HEK293 (cell line): ENCODE measurements around the gene BORCS5.

Source experiments
- CTCF ChIA-PET: fragments of 350-600 bp; formaldehyde crosslinking; extraction: SDS; loops from one replicate; lab custom pipeline; 2021; ENCODE audit warnings: antibody characterized with exemption; lab: Yijun Ruan, JAX
- POLR2A ChIA-PET: fragments of 300-600 bp; formaldehyde crosslinking; extraction: SDS; loops from one replicate; lab custom pipeline; 2020; ENCODE audit warnings: antibody characterized with exemption, inconsistent platforms; lab: Yijun Ruan, JAX
- H3K27ac ChIP-seq: fragments of 200-500 bp; sonication (Bioruptor generic); 2 replicates; pipeline ENCODE4 v1.5.1; 2014; ENCODE audit warnings: low read depth, low read length, control low read depth, inconsistent platforms; ENCODE audit errors: extremely low read depth
- H3K36me3 ChIP-seq, 2 experiments: fragments of 200-500 bp in 1 of 2; sonication (Bioruptor generic) in 1 of 2; 1 replicate in 1 of 2; 2 replicates in 1 of 2; pipeline ENCODE4 v1.5.1; 2014 to 2017; ENCODE audit warnings: inconsistent platforms in 2 of 2, low read length in 2 of 2; ENCODE audit not compliant: control insufficient read depth in 2 of 2, insufficient read depth in 1 of 2
- H3K4me1 ChIP-seq: fragments of 200-500 bp; sonication (Bioruptor generic); 2 replicates; pipeline ENCODE4 v1.5.1; 2014; ENCODE audit warnings: mild to moderate bottlenecking, low read length, inconsistent platforms; ENCODE audit not compliant: control insufficient read depth, insufficient read depth
- H3K4me3 ChIP-seq: 2 replicates; pipeline ENCODE4 v1.5.1; 2011; ENCODE audit warnings: low read depth, mild to moderate bottlenecking, control low read depth, low read length, moderate library complexity
- H3K9me3 ChIP-seq: fragments of 200-500 bp; sonication (Bioruptor generic); 2 replicates; pipeline ENCODE4 v1.5.1; 2014; ENCODE audit warnings: low read depth, low read length, inconsistent platforms; ENCODE audit not compliant: control insufficient read depth, insufficient read depth
- FEZF1 ChIP-seq: fragments of 450-650 bp; formaldehyde crosslinking; IDR thresholded peaks from 2 replicates; pipeline ENCODE4 v1.5.1; 2016; ENCODE audit warnings: missing biosample characterization, missing genetic modification characterization
- HOXA7 ChIP-seq: sonication (generic); formaldehyde crosslinking; IDR thresholded peaks from 2 replicates; pipeline ENCODE4 v1.8.1; 2022; ENCODE audit warnings: missing genetic modification reagents, borderline replicate concordance
- KLF16 ChIP-seq: fragments of 450-650 bp; formaldehyde crosslinking; IDR thresholded peaks from 2 replicates; pipeline ENCODE4 v1.5.1; 2017; ENCODE audit warnings: missing biosample characterization, missing genetic modification characterization
- SCRT2 ChIP-seq: fragments of 450-650 bp; formaldehyde crosslinking; IDR thresholded peaks from 2 replicates; pipeline ENCODE4 v1.5.1; 2016; ENCODE audit warnings: missing biosample characterization, missing genetic modification characterization
- ZBTB20 ChIP-seq: fragments of 450-650 bp; formaldehyde crosslinking; IDR thresholded peaks from 2 replicates; pipeline ENCODE4 v1.5.1; 2016; ENCODE audit warnings: missing biosample characterization, missing genetic modification characterization
- ZBTB7A ChIP-seq: fragments of 450-650 bp; formaldehyde crosslinking; IDR thresholded peaks from 2 replicates; pipeline ENCODE4 v1.5.1; 2016; ENCODE audit warnings: low read depth, missing biosample characterization, missing genetic modification characterization
- ZFP69B ChIP-seq: fragments of 450-650 bp; formaldehyde crosslinking; IDR thresholded peaks from 2 replicates; pipeline ENCODE4 v1.5.1; 2016; ENCODE audit warnings: missing biosample characterization, missing genetic modification characterization
- ZNF10 ChIP-seq: fragments of 450-650 bp; formaldehyde crosslinking; IDR thresholded peaks from 2 replicates; pipeline ENCODE4 v1.5.1; 2017; ENCODE audit warnings: missing biosample characterization, missing genetic modification characterization
- ZNF133 ChIP-seq: fragments of 450-650 bp; formaldehyde crosslinking; IDR thresholded peaks from 2 replicates; pipeline ENCODE4 v1.5.1; 2016; ENCODE audit warnings: missing biosample characterization, missing genetic modification characterization
- ZNF16 ChIP-seq: fragments of 450-650 bp; formaldehyde crosslinking; IDR thresholded peaks from 2 replicates; pipeline ENCODE4 v1.5.1; 2016; ENCODE audit warnings: low read depth, missing biosample characterization, missing genetic modification characterization
- ZNF175 ChIP-seq: fragments of 450-650 bp; formaldehyde crosslinking; IDR thresholded peaks from 2 replicates; pipeline ENCODE4 v1.5.1; 2016; ENCODE audit warnings: missing biosample characterization, missing genetic modification characterization
- ZNF23 ChIP-seq: fragments of 450-650 bp; formaldehyde crosslinking; IDR thresholded peaks from 2 replicates; pipeline ENCODE4 v1.5.1; 2016; ENCODE audit warnings: missing biosample characterization, missing genetic modification characterization, borderline replicate concordance
- ZNF239 ChIP-seq: fragments of 450-650 bp; formaldehyde crosslinking; IDR thresholded peaks from 2 replicates; pipeline ENCODE4 v1.5.1; 2016; ENCODE audit warnings: missing biosample characterization, missing genetic modification characterization
- ZNF274 ChIP-seq, 2 experiments: fragments of 200-500 bp in 1 of 2; fragments of 450-650 bp in 1 of 2; sonication (Bioruptor generic) in 1 of 2; formaldehyde crosslinking in 1 of 2; IDR thresholded peaks; 2 replicates each; pipeline versions ENCODE4 v1.5.1 to v1.6.1; 2014 to 2016; ENCODE audit warnings: borderline replicate concordance in 1 of 2, inconsistent platforms in 1 of 2, low read length in 1 of 2, missing biosample characterization in 1 of 2, missing genetic modification characterization in 1 of 2
- ZNF341 ChIP-seq: fragments of 450-650 bp; formaldehyde crosslinking; IDR thresholded peaks from 2 replicates; pipeline ENCODE4; 2016; ENCODE audit warnings: low read depth, missing biosample characterization, missing genetic modification characterization
- ZNF433 ChIP-seq: fragments of 450-650 bp; formaldehyde crosslinking; IDR thresholded peaks from 2 replicates; pipeline ENCODE4 v1.5.1; 2016; ENCODE audit warnings: missing biosample characterization, missing genetic modification characterization, low read depth
- ZNF629 ChIP-seq: fragments of 450-650 bp; formaldehyde crosslinking; IDR thresholded peaks from 2 replicates; pipeline ENCODE4 v1.5.1; 2017; ENCODE audit warnings: missing biosample characterization, missing genetic modification characterization
- ZNF837 ChIP-seq: fragments of 450-650 bp; formaldehyde crosslinking; IDR thresholded peaks from 2 replicates; pipeline ENCODE4 v1.5.1; 2016; ENCODE audit warnings: missing biosample characterization, missing genetic modification characterization
- ZSCAN5A ChIP-seq: fragments of 450-650 bp; formaldehyde crosslinking; IDR thresholded peaks from 2 replicates; pipeline ENCODE4 v1.5.1; 2016; ENCODE audit warnings: missing biosample characterization, missing genetic modification characterization
- TF ChIP-seq, protein P1 (sequence below): fragments of 450-650 bp; IDR thresholded peaks from 2 replicates; pipeline ENCODE4 v1.5.1; 2018; ENCODE audit warnings: missing biosample characterization, missing genetic modification characterization
- TF ChIP-seq, protein P2 (sequence below): fragments of 450-650 bp; formaldehyde crosslinking; IDR thresholded peaks from 2 replicates; pipeline ENCODE4 v1.5.1; 2016; ENCODE audit warnings: missing biosample characterization, missing genetic modification characterization, borderline replicate concordance
- TF ChIP-seq, protein P3 (sequence below): fragments of 450-650 bp; formaldehyde crosslinking; IDR thresholded peaks from 2 replicates; pipeline ENCODE4 v1.5.1; 2017; ENCODE audit warnings: missing biosample characterization, mild to moderate bottlenecking, missing genetic modification characterization, moderate library complexity
- TF ChIP-seq, protein P4 (sequence below): fragments of 450-650 bp; IDR thresholded peaks from 2 replicates; pipeline ENCODE4 v1.5.1; 2018; ENCODE audit warnings: missing biosample characterization, mild to moderate bottlenecking, missing genetic modification characterization
- TF ChIP-seq, protein P5 (sequence below): fragments of 450-650 bp; formaldehyde crosslinking; IDR thresholded peaks from 2 replicates; pipeline ENCODE4 v1.5.1; 2017; ENCODE audit warnings: missing biosample characterization, missing genetic modification characterization

Gene BORCS5

DNA sequence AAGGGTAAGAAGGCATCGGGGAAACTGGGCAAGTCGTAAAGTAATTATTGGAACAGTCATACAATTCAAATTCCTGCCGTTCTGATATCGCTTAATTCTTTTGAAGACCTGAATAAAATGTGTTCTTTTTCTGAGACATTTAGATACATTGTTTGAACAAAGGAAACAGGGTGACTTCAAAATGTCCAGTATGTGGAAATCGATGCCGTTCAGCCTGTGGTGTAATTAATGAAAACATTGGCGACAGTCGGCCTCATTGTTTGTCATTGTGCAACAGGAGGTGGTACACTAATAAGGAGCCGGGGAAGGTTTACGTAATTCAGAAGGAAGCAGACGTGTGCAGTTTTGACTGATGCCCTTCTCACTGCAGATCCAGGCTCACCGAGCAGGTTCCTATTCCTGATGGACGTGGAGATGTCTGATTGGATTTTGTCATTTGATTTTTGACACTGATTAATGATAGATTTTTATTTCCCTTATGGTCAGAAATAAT is 92.7 kb downstream of the BORCS5 start:
- Histone ChIP-seq H3K4me1 (no peaks in the 10 kb centered on the region), H3K9me3 (no peaks in the 10 kb centered on the region), H3K4me3 (no peak overlapping the region), H3K36me3 (no peaks in the 10 kb centered on the region), H3K27ac (no peak overlapping the region)
- ChIA-PET CTCF (no interaction called here), POLR2A (no interaction called here)
- TF ChIP-seq KLF16 (no peak), ZNF837 (tag by site-specific recombination) (no peak), ZNF629 (tag by site-specific recombination) (0 out of 2 replicates have a peak, but pooled peaks have one; percentile 13), ZNF10 (0 out of 2 replicates have a peak, but pooled peaks have one; percentile 20), SCRT2 (tag by site-specific recombination) (peak; percentile 79)

GRCh38 chr12:12450043-12450471 is 93.2 kb downstream of the BORCS5 start:
- H3K4me1 ChIP-seq: no peaks in the 10 kb centered on the region
- CTCF ChIA-PET: no interaction called here

DNA sequence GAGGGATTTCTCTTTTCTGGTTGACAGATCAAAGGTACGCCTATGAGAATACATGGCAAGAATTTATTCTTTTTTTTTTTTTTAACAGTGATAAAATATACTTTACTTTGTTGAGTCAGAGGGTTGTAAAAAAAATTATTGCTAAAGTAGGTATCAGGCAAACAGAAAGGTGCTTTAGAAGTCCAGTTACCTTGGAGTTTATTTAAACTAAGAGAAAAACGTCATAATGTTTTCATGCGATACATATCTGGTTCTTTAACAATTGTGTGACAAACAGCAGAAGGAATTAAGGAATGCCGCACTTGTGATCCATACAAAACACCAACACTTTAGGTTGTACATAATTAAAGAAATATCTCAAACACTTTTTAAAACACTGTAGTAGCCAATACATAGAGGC is 94.2 kb downstream of the BORCS5 start:
- H3K4me3 ChIP-seq: no peak overlapping the region
- H3K4me1 ChIP-seq: no peaks in the 10 kb centered on the region
- POLR2A ChIA-PET: no interaction called here
- H3K27ac ChIP-seq: no peak overlapping the region
- no peaks in the 10 kb centered on the region for H3K36me3 ChIP-seq
- no peaks in the 10 kb centered on the region for H3K9me3 ChIP-seq
- CTCF ChIA-PET: no interaction called here
- TF ChIP-seq, protein P1, sequence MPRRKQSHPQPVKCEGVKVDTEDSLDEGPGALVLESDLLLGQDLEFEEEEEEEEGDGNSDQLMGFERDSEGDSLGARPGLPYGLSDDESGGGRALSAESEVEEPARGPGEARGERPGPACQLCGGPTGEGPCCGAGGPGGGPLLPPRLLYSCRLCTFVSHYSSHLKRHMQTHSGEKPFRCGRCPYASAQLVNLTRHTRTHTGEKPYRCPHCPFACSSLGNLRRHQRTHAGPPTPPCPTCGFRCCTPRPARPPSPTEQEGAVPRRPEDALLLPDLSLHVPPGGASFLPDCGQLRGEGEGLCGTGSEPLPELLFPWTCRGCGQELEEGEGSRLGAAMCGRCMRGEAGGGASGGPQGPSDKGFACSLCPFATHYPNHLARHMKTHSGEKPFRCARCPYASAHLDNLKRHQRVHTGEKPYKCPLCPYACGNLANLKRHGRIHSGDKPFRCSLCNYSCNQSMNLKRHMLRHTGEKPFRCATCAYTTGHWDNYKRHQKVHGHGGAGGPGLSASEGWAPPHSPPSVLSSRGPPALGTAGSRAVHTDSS: no peak
- no peak for TF ChIP-seq FEZF1 (tag by site-specific recombination)
- no peak for TF ChIP-seq ZNF274 (IDR thresholded peaks at IDR 0.05; ENCODE audit: low read length)
- no peak for TF ChIP-seq ZNF274 (tag by site-specific recombination; IDR thresholded peaks at IDR 0.05; ENCODE audit: borderline replicate concordance)
- TF ChIP-seq, protein P2, sequence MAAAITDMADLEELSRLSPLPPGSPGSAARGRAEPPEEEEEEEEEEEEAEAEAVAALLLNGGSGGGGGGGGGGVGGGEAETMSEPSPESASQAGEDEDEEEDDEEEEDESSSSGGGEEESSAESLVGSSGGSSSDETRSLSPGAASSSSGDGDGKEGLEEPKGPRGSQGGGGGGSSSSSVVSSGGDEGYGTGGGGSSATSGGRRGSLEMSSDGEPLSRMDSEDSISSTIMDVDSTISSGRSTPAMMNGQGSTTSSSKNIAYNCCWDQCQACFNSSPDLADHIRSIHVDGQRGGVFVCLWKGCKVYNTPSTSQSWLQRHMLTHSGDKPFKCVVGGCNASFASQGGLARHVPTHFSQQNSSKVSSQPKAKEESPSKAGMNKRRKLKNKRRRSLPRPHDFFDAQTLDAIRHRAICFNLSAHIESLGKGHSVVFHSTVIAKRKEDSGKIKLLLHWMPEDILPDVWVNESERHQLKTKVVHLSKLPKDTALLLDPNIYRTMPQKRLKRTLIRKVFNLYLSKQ (tag by site-specific recombination): no peak
- no peak for TF ChIP-seq ZNF23 (tag by site-specific recombination)
- TF ChIP-seq ZNF433 (tag by site-specific recombination): no peak

More at GRCh38 chr12:12450043-12450471, 93.2 kb downstream of the BORCS5 start:
- H3K36me3 ChIP-seq: no peaks in the 10 kb centered on the region
- H3K4me3 ChIP-seq: no peak overlapping the region
- TF ChIP-seq HOXA7 (CRISPR knock-in tag) (no peak), ZFP69B (tag by site-specific recombination) (no peak), ZBTB20 (tag by site-specific recombination) (no peak), ZNF133 (tag by site-specific recombination) (no peak), ZNF16 (tag by site-specific recombination) (no peak), ZBTB7A (no peak), ZSCAN5A (tag by site-specific recombination) (no peak), ZNF341 (tag by site-specific recombination) (no peak), ZNF175 (tag by site-specific recombination) (no peak), ZNF239 (tag by site-specific recombination) (no peak), KLF16 (no peak)
- TF ChIP-seq, protein P3, sequence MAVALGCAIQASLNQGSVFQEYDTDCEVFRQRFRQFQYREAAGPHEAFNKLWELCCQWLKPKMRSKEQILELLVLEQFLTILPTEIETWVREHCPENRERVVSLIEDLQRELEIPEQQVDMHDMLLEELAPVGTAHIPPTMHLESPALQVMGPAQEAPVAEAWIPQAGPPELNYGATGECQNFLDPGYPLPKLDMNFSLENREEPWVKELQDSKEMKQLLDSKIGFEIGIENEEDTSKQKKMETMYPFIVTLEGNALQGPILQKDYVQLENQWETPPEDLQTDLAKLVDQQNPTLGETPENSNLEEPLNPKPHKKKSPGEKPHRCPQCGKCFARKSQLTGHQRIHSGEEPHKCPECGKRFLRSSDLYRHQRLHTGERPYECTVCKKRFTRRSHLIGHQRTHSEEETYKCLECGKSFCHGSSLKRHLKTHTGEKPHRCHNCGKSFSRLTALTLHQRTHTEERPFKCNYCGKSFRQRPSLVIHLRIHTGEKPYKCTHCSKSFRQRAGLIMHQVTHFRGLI (tag by site-specific recombination): no peak
- TF ChIP-seq, protein P4, sequence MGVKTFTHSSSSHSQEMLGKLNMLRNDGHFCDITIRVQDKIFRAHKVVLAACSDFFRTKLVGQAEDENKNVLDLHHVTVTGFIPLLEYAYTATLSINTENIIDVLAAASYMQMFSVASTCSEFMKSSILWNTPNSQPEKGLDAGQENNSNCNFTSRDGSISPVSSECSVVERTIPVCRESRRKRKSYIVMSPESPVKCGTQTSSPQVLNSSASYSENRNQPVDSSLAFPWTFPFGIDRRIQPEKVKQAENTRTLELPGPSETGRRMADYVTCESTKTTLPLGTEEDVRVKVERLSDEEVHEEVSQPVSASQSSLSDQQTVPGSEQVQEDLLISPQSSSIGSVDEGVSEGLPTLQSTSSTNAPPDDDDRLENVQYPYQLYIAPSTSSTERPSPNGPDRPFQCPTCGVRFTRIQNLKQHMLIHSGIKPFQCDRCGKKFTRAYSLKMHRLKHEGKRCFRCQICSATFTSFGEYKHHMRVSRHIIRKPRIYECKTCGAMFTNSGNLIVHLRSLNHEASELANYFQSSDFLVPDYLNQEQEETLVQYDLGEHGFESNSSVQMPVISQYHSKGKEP (tag by site-specific recombination): no peak
- TF ChIP-seq, protein P5, sequence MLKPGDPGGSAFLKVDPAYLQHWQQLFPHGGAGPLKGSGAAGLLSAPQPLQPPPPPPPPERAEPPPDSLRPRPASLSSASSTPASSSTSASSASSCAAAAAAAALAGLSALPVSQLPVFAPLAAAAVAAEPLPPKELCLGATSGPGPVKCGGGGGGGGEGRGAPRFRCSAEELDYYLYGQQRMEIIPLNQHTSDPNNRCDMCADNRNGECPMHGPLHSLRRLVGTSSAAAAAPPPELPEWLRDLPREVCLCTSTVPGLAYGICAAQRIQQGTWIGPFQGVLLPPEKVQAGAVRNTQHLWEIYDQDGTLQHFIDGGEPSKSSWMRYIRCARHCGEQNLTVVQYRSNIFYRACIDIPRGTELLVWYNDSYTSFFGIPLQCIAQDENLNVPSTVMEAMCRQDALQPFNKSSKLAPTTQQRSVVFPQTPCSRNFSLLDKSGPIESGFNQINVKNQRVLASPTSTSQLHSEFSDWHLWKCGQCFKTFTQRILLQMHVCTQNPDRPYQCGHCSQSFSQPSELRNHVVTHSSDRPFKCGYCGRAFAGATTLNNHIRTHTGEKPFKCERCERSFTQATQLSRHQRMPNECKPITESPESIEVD (tag by site-specific recombination): no peak
- TF ChIP-seq, all 188 proteins: peak for 0
- Histone ChIP-seq H3K27ac (no peak overlapping the region), H3K9me3 (no peaks in the 10 kb centered on the region)
- POLR2A ChIA-PET: no interaction called here
